SK-N-SH (cell line): ENCODE data around the gene RBCK1. TPM values are rescaled to one million over a fixed set of nuclear protein-coding genes. Genes with fewer than 3 reads are reported as not detected.

Experiments
- CTCF ChIA-PET: fragments of 300-600, 350-600 bp; formaldehyde crosslinking; extraction: SDS; loops from one replicate; lab custom pipeline; 2021; lab: Yijun Ruan, JAX
- POLR2A ChIA-PET: fragments of 350-600 bp; sonication (Branson Sonifier 250); formaldehyde crosslinking; extraction: SDS; loops from one replicate; lab custom pipeline; 2020; ENCODE audit warnings: antibody characterized with exemption, inconsistent platforms; lab: Yijun Ruan, JAX
- DNase-seq: peaks from one replicate; pipeline ENCODE4 v3.0.0; 2012
- H2AFZ ChIP-seq: fragments of 200-600 bp; sonication (generic); 2 replicates; pipeline ENCODE4 v1.8.1; 2016; ENCODE audit warnings: antibody characterized with exemption, mild to moderate bottlenecking, low read depth
- H3F3A ChIP-seq: fragments of 200-600 bp; sonication (generic); replicated peaks from 2 replicates; pipeline ENCODE3; 2016; ENCODE audit warnings: antibody characterized with exemption, mild to moderate bottlenecking; ENCODE audit not compliant: insufficient read depth
- H3K27ac ChIP-seq, 2 experiments: fragments of 200-500 bp in 1 of 2; fragments of 200-600 bp in 1 of 2; sonication (Bioruptor generic) in 1 of 2; sonication (generic), shearing (Covaris generic) in 1 of 2; 2 replicates each; pipeline versions ENCODE4 v1.5.1 to v1.6.1; 2014 to 2016; ENCODE audit warnings: low read depth in 2 of 2, inconsistent platforms in 1 of 2, low read length in 1 of 2, mild to moderate bottlenecking in 1 of 2, mixed read lengths in 1 of 2
- H3K27me3 ChIP-seq: fragments of 200-600 bp; sonication (generic), shearing (Covaris generic); 2 replicates; pipeline ENCODE4 v1.6.1; 2016; ENCODE audit warnings: mixed run types; ENCODE audit not compliant: insufficient read depth
- H3K36me3 ChIP-seq, 2 experiments: fragments of 200-500 bp in 1 of 2; fragments of 200-600 bp in 1 of 2; sonication (Bioruptor generic) in 1 of 2; sonication (generic) in 1 of 2; replicated peaks in 1 of 2; 2 replicates each; pipeline versions ENCODE3 to v1.5.1; 2014 to 2016; ENCODE audit warnings: low read length in 1 of 2, mild to moderate bottlenecking in 1 of 2; ENCODE audit not compliant: insufficient read depth in 2 of 2, control insufficient read depth in 1 of 2
- H3K4me1 ChIP-seq, 2 experiments: fragments of 200-500 bp in 1 of 2; fragments of 200-600 bp in 1 of 2; sonication (Bioruptor generic) in 1 of 2; sonication (generic), shearing (Covaris generic) in 1 of 2; 2 replicates each; pipeline versions ENCODE4 v1.5.1 to v1.6.1; 2014 to 2016; ENCODE audit warnings: low read depth in 1 of 2, low read length in 1 of 2, mixed run types in 1 of 2; ENCODE audit not compliant: insufficient read depth in 2 of 2, control insufficient read depth in 1 of 2
- H3K4me2 ChIP-seq: fragments of 200-600 bp; sonication (generic), shearing (Covaris generic); 2 replicates; pipeline ENCODE4 v1.6.1; 2017; ENCODE audit warnings: mixed run types
- H3K4me3 ChIP-seq, 2 experiments: fragments of 200-500 bp in 1 of 2; fragments of 200-600 bp in 1 of 2; sonication (Bioruptor generic) in 1 of 2; sonication (generic), shearing (Covaris generic) in 1 of 2; 2 replicates each; pipeline versions ENCODE4 v1.5.1 to v1.8.1; 2014 to 2016; ENCODE audit warnings: low read depth in 2 of 2, inconsistent platforms in 1 of 2, low read length in 1 of 2, mild to moderate bottlenecking in 1 of 2, mixed read lengths in 1 of 2, moderate library complexity in 1 of 2
- H3K79me2 ChIP-seq: fragments of 200-600 bp; sonication (generic); 2 replicates; pipeline ENCODE4 v1.8.1; 2017; ENCODE audit warnings: mild to moderate bottlenecking; ENCODE audit not compliant: insufficient read depth
- H3K9ac ChIP-seq: fragments of 200-600 bp; sonication (generic); 2 replicates; pipeline ENCODE4 v1.6.1; 2017; ENCODE audit warnings: mixed run types
- H3K9me2 ChIP-seq: fragments of 200-600 bp; sonication (generic); 2 replicates; pipeline ENCODE4 v1.6.1; 2017; ENCODE audit warnings: mixed run types
- H3K9me3 ChIP-seq: fragments of 200-600 bp; sonication (generic); 2 replicates; pipeline ENCODE4 v1.6.1; 2017; ENCODE audit warnings: mixed run types, mild to moderate bottlenecking, moderate library complexity
- H4K20me1 ChIP-seq: fragments of 200-600 bp; sonication (generic); 2 replicates; pipeline ENCODE4 v1.6.1; 2017; ENCODE audit warnings: mild to moderate bottlenecking, mixed run types; ENCODE audit not compliant: insufficient read depth
- ELF1 ChIP-seq: IDR thresholded peaks from 2 replicates; pipeline ENCODE4 v1.4.0; 2012
- EP300 ChIP-seq, 2 experiments: IDR thresholded peaks; 2 replicates each; pipeline versions ENCODE4 v1.4.0 to v1.6.1; 2012; ENCODE audit warnings: borderline replicate concordance in 1 of 2, low read depth in 1 of 2, low read length in 1 of 2
- FOXJ3 ChIP-seq: sonication (generic); formaldehyde crosslinking; IDR thresholded peaks from 2 replicates; pipeline ENCODE4 v1.5.1; 2020; ENCODE audit warnings: mild to moderate bottlenecking, missing genetic modification reagents
- GABPA ChIP-seq: IDR thresholded peaks from 2 replicates; pipeline ENCODE4 v1.4.0; 2012; ENCODE audit warnings: low read depth, mild to moderate bottlenecking
- JUND ChIP-seq: IDR thresholded peaks from 2 replicates; pipeline ENCODE4 v1.4.0; 2012
- MEF2A ChIP-seq: IDR thresholded peaks from 2 replicates; pipeline ENCODE4 v1.4.0; 2012; ENCODE audit warnings: low read depth, borderline replicate concordance
- MXI1 ChIP-seq: IDR thresholded peaks from 2 replicates; pipeline ENCODE4 v1.6.1; 2012; ENCODE audit warnings: mild to moderate bottlenecking, low read depth, low read length, improper control_type of control experiment
- NFIC ChIP-seq: IDR thresholded peaks from 2 replicates; pipeline ENCODE4 v1.4.0; 2012; ENCODE audit warnings: borderline replicate concordance
- NRF1 ChIP-seq: IDR thresholded peaks from 2 replicates; pipeline ENCODE4 v1.6.1; 2012; ENCODE audit warnings: low read depth, mild to moderate bottlenecking, low read length
- POLR2AphosphoS5 ChIP-seq: IDR thresholded peaks from 2 replicates; pipeline ENCODE4 v1.6.1; 2012; ENCODE audit warnings: low read depth, low read length
- RCOR1 ChIP-seq: fragments of 150-350 bp; IDR thresholded peaks from 2 replicates; pipeline ENCODE4 v1.6.1; 2017; ENCODE audit warnings: antibody characterized with exemption, low read length
- RFX5 ChIP-seq: IDR thresholded peaks from 2 replicates; pipeline ENCODE4 v1.6.1; 2012; ENCODE audit warnings: mild to moderate bottlenecking, improper control_type of control experiment, low read length
- RXRA ChIP-seq: IDR thresholded peaks from 2 replicates; pipeline ENCODE4 v1.4.0; 2012; ENCODE audit warnings: low read depth, mild to moderate bottlenecking, borderline replicate concordance
- TEAD4 ChIP-seq: IDR thresholded peaks from 2 replicates; pipeline ENCODE4 v1.4.0; 2012; ENCODE audit warnings: mild to moderate bottlenecking, borderline replicate concordance; ENCODE audit not compliant: insufficient read depth
- YY1 ChIP-seq: IDR thresholded peaks from 2 replicates; pipeline ENCODE4 v1.4.0; 2012; ENCODE audit warnings: low read depth, mild to moderate bottlenecking
- WGBS: methylation state at CpG from one replicate; pipeline ENCODE4 v1.1.6; 2017; ENCODE audit warnings: low lambda C conversion rate; 5-methylcytosine and 5-hydroxymethylcytosine counted together
- polyA plus RNA-seq, 3 experiments: library from polyadenylated mRNA; depleted of rRNA; stranded (reverse); fragments of >200 nt; gene quantifications; 2 replicates each; pipeline ENCODE4 v1.2.3, GENCODE V29; 2012
- TF ChIP-seq, protein P1 (sequence below): IDR thresholded peaks from 2 replicates; pipeline ENCODE4 v1.4.0; 2012; ENCODE audit warnings: low read depth, borderline replicate concordance
- TF ChIP-seq, protein P2 (sequence below): IDR thresholded peaks from 2 replicates; pipeline ENCODE4; 2012
- TF ChIP-seq, protein P3 (sequence below): IDR thresholded peaks from 2 replicates; pipeline ENCODE4 v1.4.0; 2012; ENCODE audit warnings: low read depth
- TF ChIP-seq, protein P4 (sequence below): fragments of 200-600 bp; sonication (generic); IDR thresholded peaks from 2 replicates; pipeline ENCODE4 v1.6.1; 2017; ENCODE audit warnings: antibody characterized with exemption, mild to moderate bottlenecking, moderate library complexity
- TF ChIP-seq, protein P5 (sequence below): fragments of 150-350 bp; IDR thresholded peaks from 2 replicates; pipeline ENCODE4 v1.6.1; 2016; ENCODE audit warnings: mild to moderate bottlenecking, low read depth, low read length

The RBCK1 gene
- polyA plus RNA-seq, 1 of the 3 experiments (the other 2 are of a cell fraction): 105 TPM

DNA sequence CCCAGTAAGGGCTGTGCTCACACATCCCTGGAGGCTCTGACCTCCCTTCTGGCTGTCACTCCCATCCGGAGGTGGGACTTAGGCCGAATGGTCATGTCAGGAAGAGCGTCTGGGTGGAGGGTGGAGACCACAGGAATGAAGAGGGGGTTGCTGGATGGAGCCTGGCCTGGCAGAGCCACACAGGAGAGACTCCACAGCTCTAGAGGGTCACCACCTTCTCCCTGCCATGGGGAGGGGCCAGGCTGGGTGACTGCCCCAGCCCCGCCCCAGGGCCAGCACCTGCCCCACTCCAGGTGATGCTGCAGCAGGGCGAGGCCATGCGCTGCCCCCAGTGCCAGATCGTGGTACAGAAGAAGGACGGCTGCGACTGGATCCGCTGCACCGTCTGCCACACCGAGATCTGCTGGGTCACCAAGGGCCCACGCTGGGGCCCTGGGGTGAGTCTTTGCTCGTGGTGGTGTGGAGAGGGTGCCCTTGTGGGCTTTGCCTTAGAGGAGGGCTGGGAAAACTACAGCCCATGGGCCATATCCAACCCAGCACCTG is 20.6 kb downstream of the RBCK1 start:
- H2AFZ ChIP-seq: no peak overlapping the region
- H3K9me3 ChIP-seq: no peaks in the 10 kb centered on the region
- CTCF ChIA-PET: interaction anchor here (0.6 to 6.8 kb wide), 4 partner anchors 66 to 311 kb away, joined by 3 to 94 read pairs (median 4); no protein-coding TSS in a partner anchor

More for the DNA sequence above, 20.6 kb downstream of the RBCK1 start:
- H3K9ac ChIP-seq: no peak overlapping the region
- H3K36me3 ChIP-seq: peaks cover 28 to 60% of the 10 kb centered on the region in 2 experiments
- H3F3A ChIP-seq: peaks cover 12% of the 10 kb centered on the region
- H3K4me1 ChIP-seq: peaks cover 0 to 5% of the 10 kb centered on the region in 2 experiments; a peak in 1 of 4 replicates
- H3K4me2 ChIP-seq: no peak overlapping the region
- DNase-seq: no peak
- H4K20me1 ChIP-seq: peaks cover 3% of the 10 kb centered on the region; the same call in 1 of the 2 replicates
- 100% methylated on average over 5 of the region's 14 CpGs for WGBS
- POLR2A ChIA-PET: no interaction called here
- H3K4me3 ChIP-seq: no peak overlapping the region
- H3K79me2 ChIP-seq: no peaks in the 10 kb centered on the region
- TF ChIP-seq TEAD4 (no peak), POLR2AphosphoS5 (no peak), ELF1 (no peak), RXRA (no peak), YY1 (no peak), MXI1 (no peak), NRF1 (no peak), FOXJ3 (CRISPR knock-in tag) (no peak), RFX5 (no peak), EP300 (IDR thresholded peaks at IDR 0.05; ENCODE audit: borderline replicate concordance in 1 of 2, low read depth in 1 of 2, low read length in 1 of 2) (no peak), NFIC (no peak), JUND (no peak), GABPA (no peak), MEF2A (no peak), RCOR1 (no peak)
- TF ChIP-seq, protein P1, sequence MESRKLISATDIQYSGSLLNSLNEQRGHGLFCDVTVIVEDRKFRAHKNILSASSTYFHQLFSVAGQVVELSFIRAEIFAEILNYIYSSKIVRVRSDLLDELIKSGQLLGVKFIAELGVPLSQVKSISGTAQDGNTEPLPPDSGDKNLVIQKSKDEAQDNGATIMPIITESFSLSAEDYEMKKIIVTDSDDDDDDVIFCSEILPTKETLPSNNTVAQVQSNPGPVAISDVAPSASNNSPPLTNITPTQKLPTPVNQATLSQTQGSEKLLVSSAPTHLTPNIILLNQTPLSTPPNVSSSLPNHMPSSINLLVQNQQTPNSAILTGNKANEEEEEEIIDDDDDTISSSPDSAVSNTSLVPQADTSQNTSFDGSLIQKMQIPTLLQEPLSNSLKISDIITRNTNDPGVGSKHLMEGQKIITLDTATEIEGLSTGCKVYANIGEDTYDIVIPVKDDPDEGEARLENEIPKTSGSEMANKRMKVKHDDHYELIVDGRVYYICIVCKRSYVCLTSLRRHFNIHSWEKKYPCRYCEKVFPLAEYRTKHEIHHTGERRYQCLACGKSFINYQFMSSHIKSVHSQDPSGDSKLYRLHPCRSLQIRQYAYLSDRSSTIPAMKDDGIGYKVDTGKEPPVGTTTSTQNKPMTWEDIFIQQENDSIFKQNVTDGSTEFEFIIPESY: no peak
- TF ChIP-seq, protein P2, sequence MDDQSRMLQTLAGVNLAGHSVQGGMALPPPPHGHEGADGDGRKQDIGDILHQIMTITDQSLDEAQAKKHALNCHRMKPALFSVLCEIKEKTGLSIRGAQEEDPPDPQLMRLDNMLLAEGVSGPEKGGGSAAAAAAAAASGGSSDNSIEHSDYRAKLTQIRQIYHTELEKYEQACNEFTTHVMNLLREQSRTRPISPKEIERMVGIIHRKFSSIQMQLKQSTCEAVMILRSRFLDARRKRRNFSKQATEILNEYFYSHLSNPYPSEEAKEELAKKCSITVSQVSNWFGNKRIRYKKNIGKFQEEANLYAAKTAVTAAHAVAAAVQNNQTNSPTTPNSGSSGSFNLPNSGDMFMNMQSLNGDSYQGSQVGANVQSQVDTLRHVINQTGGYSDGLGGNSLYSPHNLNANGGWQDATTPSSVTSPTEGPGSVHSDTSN: no peak
- TF ChIP-seq, protein P3, sequence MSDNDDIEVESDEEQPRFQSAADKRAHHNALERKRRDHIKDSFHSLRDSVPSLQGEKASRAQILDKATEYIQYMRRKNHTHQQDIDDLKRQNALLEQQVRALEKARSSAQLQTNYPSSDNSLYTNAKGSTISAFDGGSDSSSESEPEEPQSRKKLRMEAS: no peak
- TF ChIP-seq, protein P4, sequence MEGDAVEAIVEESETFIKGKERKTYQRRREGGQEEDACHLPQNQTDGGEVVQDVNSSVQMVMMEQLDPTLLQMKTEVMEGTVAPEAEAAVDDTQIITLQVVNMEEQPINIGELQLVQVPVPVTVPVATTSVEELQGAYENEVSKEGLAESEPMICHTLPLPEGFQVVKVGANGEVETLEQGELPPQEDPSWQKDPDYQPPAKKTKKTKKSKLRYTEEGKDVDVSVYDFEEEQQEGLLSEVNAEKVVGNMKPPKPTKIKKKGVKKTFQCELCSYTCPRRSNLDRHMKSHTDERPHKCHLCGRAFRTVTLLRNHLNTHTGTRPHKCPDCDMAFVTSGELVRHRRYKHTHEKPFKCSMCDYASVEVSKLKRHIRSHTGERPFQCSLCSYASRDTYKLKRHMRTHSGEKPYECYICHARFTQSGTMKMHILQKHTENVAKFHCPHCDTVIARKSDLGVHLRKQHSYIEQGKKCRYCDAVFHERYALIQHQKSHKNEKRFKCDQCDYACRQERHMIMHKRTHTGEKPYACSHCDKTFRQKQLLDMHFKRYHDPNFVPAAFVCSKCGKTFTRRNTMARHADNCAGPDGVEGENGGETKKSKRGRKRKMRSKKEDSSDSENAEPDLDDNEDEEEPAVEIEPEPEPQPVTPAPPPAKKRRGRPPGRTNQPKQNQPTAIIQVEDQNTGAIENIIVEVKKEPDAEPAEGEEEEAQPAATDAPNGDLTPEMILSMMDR: no peak
- TF ChIP-seq, protein P5, sequence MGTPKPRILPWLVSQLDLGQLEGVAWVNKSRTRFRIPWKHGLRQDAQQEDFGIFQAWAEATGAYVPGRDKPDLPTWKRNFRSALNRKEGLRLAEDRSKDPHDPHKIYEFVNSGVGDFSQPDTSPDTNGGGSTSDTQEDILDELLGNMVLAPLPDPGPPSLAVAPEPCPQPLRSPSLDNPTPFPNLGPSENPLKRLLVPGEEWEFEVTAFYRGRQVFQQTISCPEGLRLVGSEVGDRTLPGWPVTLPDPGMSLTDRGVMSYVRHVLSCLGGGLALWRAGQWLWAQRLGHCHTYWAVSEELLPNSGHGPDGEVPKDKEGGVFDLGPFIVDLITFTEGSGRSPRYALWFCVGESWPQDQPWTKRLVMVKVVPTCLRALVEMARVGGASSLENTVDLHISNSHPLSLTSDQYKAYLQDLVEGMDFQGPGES: no peak
- H3K27ac ChIP-seq: no peak overlapping the region
- no peaks in the 10 kb centered on the region for H3K9me2 ChIP-seq
- H3K27me3 ChIP-seq: no peaks in the 10 kb centered on the region
